Measurements from ENCODE around the gene CTDSPL.

GRCh38 chr3:38002940-38003339 lies 141.3 kb downstream of the CTDSPL start:
- TF ChIP-seq POLR2AphosphoS5 (IDR thresholded peaks at IDR 0.05; ENCODE audit: low read depth, low read length) = no peak
- TF ChIP-seq, protein P1, sequence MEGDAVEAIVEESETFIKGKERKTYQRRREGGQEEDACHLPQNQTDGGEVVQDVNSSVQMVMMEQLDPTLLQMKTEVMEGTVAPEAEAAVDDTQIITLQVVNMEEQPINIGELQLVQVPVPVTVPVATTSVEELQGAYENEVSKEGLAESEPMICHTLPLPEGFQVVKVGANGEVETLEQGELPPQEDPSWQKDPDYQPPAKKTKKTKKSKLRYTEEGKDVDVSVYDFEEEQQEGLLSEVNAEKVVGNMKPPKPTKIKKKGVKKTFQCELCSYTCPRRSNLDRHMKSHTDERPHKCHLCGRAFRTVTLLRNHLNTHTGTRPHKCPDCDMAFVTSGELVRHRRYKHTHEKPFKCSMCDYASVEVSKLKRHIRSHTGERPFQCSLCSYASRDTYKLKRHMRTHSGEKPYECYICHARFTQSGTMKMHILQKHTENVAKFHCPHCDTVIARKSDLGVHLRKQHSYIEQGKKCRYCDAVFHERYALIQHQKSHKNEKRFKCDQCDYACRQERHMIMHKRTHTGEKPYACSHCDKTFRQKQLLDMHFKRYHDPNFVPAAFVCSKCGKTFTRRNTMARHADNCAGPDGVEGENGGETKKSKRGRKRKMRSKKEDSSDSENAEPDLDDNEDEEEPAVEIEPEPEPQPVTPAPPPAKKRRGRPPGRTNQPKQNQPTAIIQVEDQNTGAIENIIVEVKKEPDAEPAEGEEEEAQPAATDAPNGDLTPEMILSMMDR (IDR thresholded peaks at IDR 0.05) = no peak
